ENCODE data around the gene SIAH2.

- TF ChIP-seq POLR2A (IDR thresholded peaks at IDR 0.05) (no peak), CTCF (IDR thresholded peaks at IDR 0.05) (no peak)
These were observed 20.3 kb upstream of the SIAH2 start for GRCh38 chr3:150783316-150783715.

Data from breast epithelium (tissue), 3 donors.